CD4-positive, alpha-beta T cell treated with Interleukin-12 subunit alpha and Interleukin-12 subunit beta, for 1 hour (primary cell): Measurements from ENCODE around the gene ARFIP2.
A peak's percentile ranks its signal among the peaks of the same experiment; 100 is the strongest.

Experiments used
- DNase-seq: peaks from one replicate; pipeline ENCODE4 v3.0.0-alpha.2; 2020

Gene ARFIP2

DNA sequence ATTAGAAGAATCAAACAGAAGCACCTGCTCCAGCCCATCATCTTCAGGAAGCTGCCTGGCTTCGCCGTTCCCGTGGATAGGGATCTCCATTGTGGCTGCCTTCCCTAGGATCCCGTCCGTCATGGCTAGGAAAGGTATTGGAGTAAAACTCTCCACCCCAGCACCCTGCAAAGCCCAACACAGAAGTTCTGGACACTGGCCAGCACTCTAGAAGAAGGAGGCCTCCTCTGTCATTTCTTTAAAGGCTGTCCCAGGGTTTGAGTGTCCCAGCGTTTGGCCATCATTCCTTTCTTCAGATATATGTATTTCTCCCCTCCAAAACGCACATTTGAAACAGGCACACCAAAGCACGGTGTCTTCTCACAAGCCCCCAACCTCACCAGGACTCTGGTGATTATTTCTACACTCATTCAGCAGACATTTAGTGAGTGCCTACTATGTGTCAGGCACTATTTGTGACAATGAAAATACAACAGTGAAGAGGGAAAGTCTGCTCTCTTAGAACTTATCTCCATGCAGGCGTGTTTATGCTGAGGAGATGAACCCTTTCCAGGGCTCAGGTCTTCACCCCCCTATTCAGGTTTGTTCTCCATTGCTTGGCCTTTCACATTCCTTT, 724 bp downstream of the ARFIP2 start:
- no peak for DNase-seq

DNA sequence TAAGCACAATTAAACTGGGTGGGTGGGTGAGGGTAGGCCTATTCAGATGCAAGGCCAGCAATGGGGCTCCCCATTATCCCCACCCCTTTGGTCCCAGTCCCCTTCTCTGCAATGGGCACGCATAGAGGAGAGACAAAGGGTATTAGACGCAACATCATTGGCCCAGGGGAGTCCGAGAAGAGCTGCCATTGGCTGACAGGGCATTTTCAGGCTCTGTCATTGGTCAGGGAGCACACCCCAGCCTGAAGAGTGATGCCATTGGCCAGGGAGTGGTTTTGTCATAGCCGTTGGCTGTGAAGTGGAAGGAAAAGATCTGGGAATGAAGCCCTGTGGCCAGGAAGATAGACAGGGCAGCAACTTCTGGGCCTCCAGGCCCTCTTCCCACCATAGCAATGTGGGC, 4.6 kb downstream of the ARFIP2 start:
- no peak for DNase-seq

DNA sequence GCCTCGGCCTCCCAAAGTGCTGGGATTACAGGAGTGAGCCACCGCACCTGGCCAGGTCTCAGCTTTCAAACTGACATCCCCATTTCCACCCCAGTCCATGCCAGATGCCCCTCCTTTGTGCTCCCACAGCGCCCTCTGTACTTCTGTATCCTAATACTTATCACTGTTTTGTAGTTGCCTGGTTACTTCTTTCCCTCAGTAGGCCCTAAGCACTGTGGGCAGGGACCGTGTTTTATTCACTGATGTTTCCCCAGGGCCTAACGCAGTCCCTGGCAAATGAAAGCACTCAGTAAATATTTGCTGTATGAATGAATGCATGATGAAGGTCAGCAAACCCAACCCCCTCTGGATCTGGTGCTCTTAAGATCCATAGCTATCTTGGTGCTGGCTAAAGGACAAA, 5.2 kb downstream of the ARFIP2 start:
- peak; percentile 9 for DNase-seq

DNA sequence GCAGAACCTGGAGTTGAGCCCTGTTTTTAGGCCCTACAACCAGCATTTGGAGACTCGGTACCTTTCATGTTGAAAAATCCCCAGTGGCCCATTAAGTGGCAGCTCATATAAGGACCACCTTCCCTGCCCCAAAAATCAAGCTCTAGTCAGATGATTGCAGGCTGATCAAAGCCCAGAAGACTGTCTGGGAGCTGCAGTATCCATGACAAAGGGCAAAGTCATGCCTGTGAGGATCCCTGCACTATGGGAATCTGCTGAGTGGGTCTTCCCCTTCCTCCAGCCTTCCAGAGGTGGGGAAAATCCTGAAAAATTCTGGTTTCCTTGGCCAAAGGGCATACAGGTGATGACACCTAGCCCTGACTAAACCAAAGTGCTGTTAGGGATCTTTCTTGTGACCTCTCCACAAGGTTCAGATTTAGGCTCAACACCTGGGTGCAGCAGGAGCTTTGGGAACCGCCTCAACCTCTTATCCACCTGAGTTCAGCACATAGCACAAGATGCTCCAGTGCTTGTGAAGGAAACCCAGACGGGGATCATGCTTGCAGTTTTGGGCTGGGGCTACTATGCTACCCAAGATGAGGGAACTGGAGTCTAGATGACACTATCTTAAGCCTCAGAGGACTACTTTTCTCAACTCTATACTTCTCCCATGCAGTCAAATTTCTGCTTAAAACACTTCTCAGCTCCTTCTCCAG, 6.2 kb downstream of the ARFIP2 start:
- peak; percentile 6 for DNase-seq

DNA sequence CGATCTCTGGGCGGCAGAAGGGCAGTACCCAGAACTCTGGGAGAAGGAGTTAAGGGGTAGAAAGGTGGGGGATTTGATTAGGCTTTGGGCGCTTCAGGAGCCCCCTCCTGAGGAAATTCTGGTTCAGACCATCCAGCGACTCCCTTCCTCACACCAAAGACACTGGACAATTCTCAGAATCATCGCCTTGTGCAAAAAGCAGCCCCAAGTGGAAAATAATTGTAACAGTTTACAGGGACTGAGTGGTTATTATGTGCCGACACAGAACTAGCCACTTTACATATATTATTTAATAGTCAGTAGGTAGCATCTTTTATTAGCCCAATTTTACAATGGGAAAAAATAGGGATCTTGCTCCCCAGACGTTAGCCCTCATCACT, 6.7 kb downstream of the ARFIP2 start:
- DNase-seq = no peak

DNA sequence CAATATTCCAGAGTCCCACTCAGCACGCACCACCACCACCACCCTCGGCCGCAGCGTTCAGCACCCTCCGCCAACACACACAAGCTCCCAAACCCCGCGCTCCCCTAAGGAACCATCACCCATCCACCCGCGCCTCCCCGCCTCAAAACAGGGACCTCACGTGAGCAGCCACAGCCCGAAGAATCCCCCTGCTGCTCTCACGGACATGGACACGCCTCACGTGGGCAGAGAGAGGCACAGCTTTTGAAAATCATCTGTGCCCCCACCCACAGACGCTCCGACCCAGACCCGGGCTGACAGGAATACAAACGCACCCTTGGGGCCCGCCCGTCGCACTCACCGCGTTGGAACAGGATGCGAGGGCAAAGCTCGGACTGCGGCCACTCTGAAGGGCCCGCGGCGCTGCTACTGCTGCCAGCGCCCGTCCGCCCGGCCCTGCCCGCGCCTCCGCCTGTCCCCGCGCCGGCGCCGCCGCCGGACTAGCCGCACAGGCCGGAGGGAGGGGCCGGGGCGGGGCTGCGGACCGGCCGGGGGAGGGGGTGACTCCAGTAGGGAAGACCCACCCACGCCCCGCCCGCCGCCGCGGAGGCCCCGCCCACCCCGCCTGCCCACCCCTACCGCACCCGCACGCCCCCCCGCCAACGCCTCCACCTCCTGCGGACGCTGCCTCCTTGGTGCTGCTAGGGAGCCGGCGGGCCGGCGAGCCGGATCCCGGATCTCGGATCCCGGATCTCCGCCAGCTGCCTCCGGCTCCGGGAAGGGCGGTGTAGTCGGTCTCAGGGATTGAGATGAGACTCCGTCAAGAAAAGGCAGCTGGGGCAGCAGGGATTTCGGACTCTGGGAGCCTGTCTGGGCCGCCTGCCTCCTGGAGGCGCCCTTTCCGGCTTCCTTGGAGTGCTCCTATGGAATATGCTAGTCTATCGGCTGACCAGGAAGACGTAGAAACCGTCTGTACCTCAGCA, 7.4 kb downstream of the ARFIP2 start, which contains the start of gene TRIM3:
Gene TRIM3 (minus strand): TSS at position 491 of the 962 bp plus-strand sequence. CDS start 8,246 bp downstream, outside the sequence.
- peak; percentile 82 for DNase-seq

DNA sequence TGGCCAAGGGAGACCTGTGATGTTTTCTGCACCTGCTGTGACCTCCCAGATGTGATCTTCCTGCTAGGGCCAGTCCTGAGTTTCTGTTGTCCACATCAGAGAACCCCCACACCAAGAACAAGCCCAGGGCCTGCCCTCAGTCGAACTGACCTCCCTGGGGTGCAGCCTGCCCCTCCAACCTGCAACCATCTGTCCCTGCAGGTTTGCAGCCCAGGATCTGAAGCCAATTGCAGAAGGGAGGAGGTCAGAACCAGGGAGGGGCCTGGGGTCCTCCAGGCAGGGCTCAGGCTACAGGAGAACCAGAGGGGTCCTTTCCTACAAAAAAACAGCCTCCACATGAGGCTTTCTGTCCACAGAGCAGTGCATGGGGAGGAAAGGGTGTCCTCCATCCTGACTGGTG, 8.2 kb downstream of the ARFIP2 start:
- no peak for DNase-seq

DNA sequence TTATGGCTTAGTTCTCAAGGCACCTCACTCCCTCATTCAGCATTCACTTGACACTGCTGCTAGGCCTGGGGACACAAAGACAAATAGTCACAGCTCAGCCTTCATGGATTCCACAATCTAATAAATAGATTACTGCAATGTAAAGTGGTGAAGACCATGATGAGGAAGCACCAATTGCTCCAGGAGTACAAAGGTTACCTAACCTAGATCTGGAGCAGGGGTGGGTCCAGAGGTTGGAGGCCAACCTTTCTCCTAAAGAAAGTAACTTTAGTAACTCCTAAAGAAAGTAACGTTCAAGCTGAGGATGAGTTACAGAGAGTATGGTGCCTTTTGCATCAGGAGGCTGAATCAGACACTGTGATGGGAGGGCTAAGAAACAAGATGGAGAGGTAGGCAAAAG, 11.5 kb downstream of the ARFIP2 start:
- no peak for DNase-seq

DNA sequence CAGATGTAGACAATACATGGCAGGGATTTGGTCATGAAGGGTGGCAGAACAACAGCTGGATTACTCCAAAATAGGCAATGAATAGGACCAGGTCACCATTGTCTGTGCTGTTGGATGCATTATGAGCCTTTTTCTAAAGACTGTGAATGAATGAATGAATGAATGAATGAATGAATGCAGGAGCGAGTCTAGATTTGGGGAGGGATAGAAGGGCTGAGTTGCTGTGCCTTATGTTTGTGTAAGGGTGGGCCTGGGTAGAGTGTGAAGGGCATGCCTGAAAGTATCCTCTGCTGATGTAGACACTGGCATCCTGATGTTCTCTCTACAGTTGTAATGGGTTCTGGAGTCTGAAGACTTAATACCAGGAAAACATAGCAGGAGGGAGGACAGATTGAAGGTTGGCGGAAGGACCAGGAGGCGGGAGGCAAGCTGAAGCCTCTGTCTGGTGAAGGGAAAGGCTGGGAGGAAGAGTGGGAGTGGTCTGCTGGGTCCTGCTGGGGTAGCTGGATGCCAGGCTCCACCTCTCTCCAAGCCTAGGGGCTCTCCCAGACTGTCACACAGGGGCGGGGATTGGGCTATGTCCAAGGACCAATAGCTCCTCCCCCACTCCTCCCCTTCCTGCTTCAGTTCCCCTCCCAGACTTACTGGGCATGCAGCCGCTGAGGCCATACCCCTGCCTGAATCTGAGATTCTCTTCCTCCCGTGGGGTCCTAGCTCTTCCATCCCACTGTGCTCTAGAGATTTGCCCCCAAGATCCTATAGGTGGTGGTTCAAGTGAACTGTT, 12.2 kb downstream of the ARFIP2 start:
- DNase-seq = peak; percentile 22

DNA sequence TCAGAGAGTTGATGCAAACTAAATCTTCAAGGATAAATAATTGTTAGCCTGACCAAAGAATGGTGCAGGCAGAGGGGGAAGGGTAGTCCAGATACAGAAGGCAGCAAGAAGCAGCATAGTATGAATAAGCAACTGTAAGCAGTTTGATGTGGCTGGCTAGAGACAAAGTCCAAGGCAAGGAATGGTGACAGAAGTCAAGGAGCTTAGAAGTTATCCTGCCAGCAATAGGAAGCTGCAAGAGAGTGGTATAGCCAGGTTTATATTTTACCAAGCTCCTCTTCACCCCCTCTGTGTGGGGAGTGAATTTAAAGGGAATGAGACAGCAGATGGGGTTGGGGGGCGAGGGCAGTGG, 22.1 kb downstream of the ARFIP2 start:
- DNase-seq = no peak

DNA sequence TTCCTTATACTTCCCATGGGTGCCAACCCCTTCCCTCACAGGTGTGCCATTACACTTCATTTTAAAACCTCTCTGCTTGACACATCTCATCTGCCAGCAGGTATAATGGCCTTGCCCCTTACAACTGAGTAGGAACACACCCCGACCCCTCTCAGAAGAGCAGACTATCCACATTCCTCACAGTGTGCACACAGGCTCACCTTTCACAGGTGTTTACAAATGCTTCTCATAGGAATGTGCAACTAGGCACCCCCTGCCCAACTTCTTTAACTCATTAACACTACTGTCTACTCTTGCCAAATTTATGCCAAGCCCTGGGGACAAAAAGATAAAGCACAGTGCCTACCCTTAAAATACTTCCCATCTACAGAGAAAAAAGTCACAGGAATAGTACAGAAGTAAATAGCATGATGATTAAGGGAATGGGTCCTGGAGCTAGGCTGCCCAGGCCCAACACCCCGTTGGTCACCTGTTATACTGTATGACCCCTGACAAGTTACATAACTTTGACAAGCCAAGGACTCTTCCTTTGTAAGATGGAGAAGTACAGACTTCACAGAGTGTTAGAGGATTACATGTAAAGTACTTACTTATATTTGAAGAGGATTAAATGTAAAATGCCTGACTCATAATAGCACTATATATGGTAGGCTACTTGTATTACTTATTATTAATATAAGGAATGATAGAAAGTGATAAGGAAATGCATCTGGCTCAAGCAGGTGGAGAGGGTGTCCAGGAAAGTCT, 22.6 kb downstream of the ARFIP2 start:
- no peak for DNase-seq

DNA sequence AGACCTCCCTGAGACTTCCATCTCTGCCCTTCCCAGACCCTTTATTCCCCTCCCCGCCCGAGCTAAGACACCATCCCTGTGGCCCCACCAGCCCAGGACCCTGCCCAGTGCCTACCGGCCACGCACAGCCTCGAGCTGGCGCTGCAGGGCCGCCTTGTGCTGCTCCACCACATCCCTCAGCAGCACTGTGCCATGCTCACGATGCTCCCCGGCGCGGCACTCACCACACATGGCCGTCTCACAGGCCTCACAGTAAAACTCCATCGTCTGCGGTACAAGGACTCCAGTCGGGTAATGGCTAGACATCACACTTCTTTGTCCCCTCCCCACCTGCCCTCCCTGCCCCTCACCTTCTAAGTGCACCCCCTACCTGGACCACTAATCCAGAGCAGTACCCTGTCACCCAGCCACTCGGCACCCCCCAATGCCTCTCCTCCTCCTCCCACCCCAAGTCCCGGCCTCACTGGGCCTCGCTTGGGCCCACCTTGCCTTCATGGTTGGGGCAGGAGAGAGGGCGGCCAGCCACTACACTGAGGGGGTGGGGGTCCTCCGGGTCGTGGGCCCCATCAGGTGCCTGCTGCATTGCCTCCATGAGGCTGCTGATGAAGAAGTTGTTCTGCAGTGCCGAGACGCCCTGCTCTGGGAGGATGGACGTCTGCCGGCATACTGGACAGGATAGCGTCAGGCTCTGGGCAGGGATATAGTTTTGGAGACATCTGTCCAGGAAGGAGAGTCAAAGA, 23.4 kb downstream of the ARFIP2 start:
- DNase-seq = no peak

DNA sequence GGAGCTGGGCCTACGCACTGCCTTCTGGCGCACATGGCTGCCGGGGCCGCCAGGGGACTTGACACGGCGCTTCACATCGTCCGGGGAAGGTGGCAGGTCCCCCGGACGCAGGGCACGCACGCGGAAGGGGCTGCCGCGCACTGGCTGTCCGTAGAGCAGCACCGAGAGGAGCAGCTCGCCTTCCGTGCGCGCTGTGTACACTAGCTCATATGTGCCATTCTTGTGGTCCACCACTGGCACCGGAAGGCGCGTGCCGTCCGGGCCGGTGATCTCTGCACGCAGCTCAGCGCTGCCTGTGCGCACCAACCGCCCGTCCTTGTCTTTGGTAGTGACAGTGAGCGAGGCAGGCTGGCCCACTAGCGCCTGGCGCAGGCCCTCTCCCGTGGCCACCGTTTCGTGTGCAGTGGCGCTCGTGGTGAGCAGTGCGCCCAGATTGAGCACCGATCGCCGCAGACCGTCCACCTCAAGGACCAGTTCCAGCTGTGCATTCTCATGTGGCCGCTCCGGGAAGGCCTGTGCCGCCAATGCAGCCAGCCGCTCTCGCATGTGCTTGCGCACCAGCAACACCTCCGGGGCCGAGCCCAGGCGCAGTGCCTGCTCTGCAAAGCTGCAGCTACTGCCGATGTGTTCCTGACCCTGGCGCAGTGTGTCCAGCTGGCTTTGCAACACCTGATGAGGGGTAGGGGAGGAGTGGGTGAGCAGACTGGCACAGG, 24.6 kb downstream of the ARFIP2 start:
- DNase-seq = no peak

DNA sequence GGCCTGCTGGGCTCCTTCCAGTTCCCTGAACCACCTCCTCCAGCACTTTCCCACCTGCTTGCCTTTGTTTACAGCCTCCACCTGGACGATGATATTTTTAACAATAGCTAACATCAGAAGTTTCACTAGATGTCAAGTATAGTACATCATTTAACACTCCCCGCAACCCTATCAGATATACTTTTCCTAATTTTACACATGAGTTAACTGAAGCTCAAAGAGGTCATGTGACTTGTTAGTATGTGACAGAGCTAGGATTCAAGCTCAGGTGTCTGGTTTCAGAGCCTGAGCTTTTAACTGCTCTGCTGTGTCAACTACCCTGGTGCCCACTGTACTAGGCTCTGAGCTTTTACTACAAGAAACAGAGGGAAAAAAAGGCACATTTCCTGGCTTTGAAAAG, 26.1 kb downstream of the ARFIP2 start:
- no peak for DNase-seq

DNA sequence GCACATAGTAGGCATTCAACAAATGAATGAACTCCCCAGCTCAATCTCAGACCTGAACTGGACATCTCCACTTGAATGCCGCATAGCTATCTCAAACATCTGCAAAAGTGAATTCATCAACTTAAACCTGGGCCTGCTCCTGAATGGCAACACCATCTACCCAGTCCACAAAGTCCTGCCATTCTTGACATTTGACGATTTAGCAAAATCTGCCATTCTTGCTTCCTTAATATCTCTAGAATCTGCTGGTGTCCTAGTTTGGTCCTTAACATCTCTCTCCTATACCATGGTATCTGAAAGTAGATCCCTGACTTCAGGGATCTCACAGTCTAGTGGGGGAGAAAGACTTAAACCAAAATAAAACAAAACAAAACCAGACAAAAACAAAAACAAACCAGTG, 28.0 kb downstream of the ARFIP2 start:
- DNase-seq = no peak

DNA sequence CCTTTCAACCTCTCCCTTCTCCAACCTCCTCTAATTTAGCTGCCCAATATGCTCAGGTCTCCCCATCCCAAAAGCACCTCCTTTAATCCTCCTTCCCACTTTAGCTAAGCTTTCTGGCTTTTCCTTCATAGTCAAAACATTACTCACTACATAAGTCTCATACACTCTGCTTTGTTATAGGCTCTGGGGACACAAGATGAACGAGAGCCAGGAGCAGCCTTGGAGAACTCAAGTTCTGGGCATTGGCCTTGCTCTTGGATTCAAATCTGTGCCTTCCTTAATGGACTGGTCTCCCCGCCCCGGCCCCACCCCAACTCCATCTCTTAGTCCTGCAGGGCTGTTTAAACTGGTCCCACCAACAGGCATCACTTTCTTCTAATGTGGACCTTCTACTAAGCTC, 28.9 kb downstream of the ARFIP2 start:
- DNase-seq = no peak

DNA sequence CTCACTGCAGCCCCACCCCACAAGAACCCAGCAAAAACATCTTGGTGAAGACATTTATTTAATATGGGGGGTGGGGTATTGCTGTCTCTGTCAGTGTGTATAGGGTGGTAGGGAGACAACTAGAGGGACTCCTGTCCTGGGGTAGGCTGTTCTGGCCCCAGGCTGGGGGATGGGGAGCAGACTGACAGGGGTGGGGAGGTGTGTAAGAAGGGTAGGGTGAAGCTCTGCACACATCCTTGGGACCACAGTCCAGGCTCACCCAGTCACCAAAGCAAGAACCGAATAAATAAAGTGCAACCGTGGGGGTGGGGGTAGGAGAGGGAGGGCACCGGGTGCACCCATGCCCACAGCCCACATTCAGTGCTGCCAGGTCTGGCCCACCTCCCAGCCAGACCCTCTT, 32.6 kb downstream of the ARFIP2 start:
- DNase-seq = no peak

DNA sequence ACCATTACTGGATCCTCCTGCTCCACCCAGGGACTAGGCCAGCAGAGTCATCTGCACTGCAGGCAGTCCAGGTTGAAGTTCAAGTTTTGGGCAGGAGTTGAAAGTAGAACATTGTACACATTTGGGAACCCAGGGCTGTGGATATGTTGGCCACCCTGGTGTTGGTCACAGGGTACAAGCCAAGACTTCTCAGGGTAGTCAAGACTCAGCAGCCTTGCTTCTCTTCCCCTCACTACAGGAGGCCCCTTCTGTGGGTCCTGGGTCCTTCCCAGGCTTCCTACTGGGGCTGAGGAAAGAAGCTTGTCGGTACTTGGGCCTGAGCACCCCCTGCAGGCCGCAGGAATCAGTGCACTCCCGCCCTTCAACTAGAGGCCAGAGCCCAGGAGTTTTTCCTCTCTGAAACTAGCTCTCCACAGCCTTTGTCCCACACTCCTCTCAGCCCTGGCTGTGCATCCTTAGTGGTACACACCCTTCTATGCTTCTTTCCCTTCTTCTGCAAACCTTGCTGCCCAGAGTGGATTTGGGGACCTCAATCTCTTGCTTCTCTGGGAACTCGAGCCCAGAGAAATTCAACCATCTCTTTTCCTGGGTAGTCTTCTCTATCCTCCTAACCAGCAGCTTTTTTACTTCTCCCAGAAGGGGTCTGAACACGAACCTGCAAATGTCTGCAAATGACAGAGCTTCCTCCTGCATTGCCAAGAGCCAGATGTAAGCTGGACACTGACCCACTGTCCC, 37.7 kb downstream of the ARFIP2 start:
- peak; percentile 67 for DNase-seq

DNA sequence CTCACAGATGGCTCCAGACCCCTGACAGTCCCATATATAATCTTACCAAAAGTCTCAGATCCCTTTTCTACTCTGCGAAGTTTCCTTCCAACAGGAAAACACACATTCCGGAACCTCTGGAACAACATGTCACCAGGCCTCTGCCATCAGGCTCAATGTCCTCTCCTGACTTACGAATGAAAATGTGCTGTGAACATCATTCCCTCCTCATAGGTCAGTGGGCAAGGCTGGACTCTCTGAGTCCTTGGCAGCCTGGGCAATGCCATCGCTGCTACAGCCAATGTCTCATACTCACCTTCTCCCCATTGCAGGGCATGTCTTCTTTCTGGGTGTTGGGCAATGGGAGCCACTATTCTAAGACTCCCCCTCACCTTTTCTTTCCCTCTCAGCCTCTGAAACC, 38.7 kb downstream of the ARFIP2 start:
- DNase-seq = no peak

DNA sequence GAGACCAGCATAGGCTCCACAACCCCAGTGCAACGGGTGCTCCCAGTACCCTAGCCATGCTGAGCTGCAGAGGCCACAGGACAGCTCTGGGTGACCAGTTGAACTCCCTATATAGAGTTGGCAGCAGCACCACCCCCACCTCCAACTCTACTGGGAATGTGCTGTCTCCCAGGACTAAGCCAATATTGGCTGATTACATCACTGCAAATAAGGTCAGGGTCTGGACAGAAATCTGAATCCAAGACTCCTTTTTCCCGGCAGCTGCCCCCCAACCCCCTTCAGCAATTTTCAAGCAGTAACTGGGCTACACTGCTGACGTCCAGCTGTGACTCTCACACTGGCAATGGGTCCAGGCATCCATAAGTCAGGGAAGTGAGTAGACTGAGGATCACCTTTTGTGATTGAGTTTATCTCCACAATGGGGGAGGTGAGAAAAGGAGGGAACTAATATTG, 40.2 kb downstream of the ARFIP2 start, which contains the start of gene HPX:
Gene HPX (minus strand): TSS at position 82 of the 453 bp plus-strand sequence. CDS start 24 bp downstream, at position 58.
- DNase-seq = no peak
